Astrocyte (in vitro differentiated cells and primary cell): ENCODE results near the gene SRGN.

Experiments
- EZH2 ChIP-seq: IDR thresholded peaks from 2 replicates; pipeline ENCODE4 v1.6.1; 2012; ENCODE audit warnings: mild to moderate bottlenecking, low read length, inconsistent platforms; ENCODE audit not compliant: insufficient read depth
- TF ChIP-seq, protein P1 (sequence below): IDR thresholded peaks from 2 replicates; pipeline ENCODE4 v1.5.1; 2011; ENCODE audit warnings: low read depth, mild to moderate bottlenecking, inconsistent platforms, low read length, moderate library complexity; ENCODE audit not compliant: insufficient read depth

DNA sequence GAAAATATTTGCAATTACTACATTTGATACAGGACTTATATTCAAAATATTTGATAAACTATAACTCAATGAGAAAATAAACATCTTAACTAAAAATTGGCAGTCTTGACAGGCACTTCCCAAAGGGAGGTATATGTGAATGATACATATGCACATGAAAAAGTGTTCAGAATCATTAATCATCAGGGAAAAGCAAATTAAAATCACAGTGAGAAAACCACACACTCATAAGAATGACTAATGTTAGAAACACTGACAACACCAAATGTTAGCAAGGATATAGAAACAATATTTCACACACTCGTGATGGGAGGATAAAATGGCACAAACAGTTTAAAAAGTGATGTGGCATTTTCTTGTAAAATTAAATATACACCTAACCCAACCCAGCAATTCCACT, 32.0 kb downstream of the SRGN start:
- TF ChIP-seq, protein P1, sequence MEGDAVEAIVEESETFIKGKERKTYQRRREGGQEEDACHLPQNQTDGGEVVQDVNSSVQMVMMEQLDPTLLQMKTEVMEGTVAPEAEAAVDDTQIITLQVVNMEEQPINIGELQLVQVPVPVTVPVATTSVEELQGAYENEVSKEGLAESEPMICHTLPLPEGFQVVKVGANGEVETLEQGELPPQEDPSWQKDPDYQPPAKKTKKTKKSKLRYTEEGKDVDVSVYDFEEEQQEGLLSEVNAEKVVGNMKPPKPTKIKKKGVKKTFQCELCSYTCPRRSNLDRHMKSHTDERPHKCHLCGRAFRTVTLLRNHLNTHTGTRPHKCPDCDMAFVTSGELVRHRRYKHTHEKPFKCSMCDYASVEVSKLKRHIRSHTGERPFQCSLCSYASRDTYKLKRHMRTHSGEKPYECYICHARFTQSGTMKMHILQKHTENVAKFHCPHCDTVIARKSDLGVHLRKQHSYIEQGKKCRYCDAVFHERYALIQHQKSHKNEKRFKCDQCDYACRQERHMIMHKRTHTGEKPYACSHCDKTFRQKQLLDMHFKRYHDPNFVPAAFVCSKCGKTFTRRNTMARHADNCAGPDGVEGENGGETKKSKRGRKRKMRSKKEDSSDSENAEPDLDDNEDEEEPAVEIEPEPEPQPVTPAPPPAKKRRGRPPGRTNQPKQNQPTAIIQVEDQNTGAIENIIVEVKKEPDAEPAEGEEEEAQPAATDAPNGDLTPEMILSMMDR = no peak
- TF ChIP-seq EZH2 = no peak
